ENCODE measurements around the gene DIO1. TPM values are rescaled to one million over a fixed set of nuclear protein-coding genes. Genes with fewer than 3 reads are reported as not detected.
A peak's percentile ranks its signal among the peaks of the same experiment; 100 is the strongest.

DIO1 gene
- total and polyA plus RNA-seq, 9 of the 15 experiments (the other 6 are each of a cell fraction or from before 2014, with no cell fraction given) = not detected

DNA sequence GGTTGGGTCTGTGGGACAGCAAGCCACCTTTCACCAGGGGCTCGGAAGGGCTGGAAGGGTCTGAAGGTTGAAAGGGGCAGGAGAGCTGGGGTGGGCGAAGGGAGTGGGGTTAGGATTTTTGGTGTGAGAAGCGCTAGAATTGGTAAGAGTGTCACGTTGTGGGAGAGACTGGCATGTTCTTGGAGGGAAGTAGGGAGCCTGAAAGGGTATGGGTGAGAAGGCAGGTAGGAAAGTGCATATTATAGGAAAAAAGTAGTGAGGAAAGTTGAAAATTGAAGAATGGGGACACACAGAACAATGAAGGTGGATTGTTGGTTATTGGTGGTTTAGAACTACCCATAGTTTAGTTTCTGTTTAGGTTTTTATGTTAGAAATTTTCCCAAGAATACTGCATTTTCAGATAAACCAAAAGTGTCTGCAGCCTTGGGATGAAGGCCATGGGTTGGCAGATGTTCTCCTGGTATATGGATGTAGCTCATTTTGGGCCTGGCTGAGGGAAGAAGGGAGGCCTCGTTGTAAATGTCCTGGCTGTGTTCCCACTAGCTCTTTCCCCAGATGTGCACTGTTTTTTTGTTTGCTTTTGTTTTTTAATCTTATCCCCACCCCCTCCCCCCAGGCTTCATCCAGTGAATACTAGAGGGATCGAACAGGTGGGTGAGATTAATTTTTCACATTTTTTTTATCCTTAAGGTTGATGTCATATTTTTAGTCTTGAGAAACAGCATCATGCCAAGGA, 53.4 kb downstream of the DIO1 start:
- Histone ChIP-seq H3K79me2 (ENCODE audit: control insufficient read depth, insufficient read depth, low read length) (peaks cover 71% of the 10 kb centered on the region), H2AFZ (ENCODE audit: low read depth, low read length) (peak overlapping the region; percentile 29; the same call in 1 of the 2 replicates)
- intact Hi-C loops (cut with micrococcal nuclease) = loop anchor here (5.0 to 10.0 kb wide), 2 partner anchors 105 to 463 kb away; partner anchors contain the start of genes TCEANC2 and TMEM59

More for the DNA sequence above, 53.4 kb downstream of the DIO1 start:
- ATAC-seq = no peak
- BruUV-seq (replicated peaks) = TSS peak; percentile 43
- peak overlapping the region; percentile 88 for H3K4me3 ChIP-seq
- H3K9me3 ChIP-seq (replicated peaks; ENCODE audit: control insufficient read depth, insufficient read depth, low read depth, low read length) = no peaks in the 10 kb centered on the region
- no peak for FAIRE-seq
- ChIA-PET POLR2A (interaction anchor here (0.9 to 1.5 kb wide), 4 partner anchors 12 to 87 kb away, joined by 3 to 4 read pairs (median 3); no protein-coding TSS in a partner anchor), CTCF (ENCODE audit: low intra/inter-chr PET ratio) (interaction anchor here (1.1 to 3.4 kb wide), 2 partner anchors 33 to 68 kb away, joined by 3 to 18 read pairs; no protein-coding TSS in a partner anchor)
- TF ChIP-seq KHSRP (IDR thresholded peaks at IDR 0.05) (no peak), TCF7 (IDR thresholded peaks at IDR 0.05; ENCODE audit: borderline replicate concordance) (no peak), XRCC4 (IDR thresholded peaks at IDR 0.05; ENCODE audit: extremely low read depth, insufficient read depth, insufficient read length) (no peak), ELF2 (CRISPR knock-in tag; IDR thresholded peaks at IDR 0.05) (no peak), ZNF263 (CRISPR knock-in tag; IDR thresholded peaks at IDR 0.05; ENCODE audit: borderline replicate concordance) (peak; percentile 37; the same call in 1 of the 2 replicates), POLR2AphosphoS5 (IDR thresholded peaks at IDR 0.05; ENCODE audit: control insufficient read depth, insufficient read depth, low read depth, low read length) (no peak), HDGF (IDR thresholded peaks at IDR 0.05) (0 out of 2 replicates have a peak, but pooled peaks have one; percentile 9), GATAD2B (IDR thresholded peaks at IDR 0.05; ENCODE audit: borderline replicate concordance) (no peak), ZNF766 (CRISPR knock-in tag; conservative IDR thresholded peaks at IDR 0.05) (no peak), KDM1A (IDR thresholded peaks at IDR 0.05) (peak in 1 of 2 experiments; percentile 30; a peak in 1 of 4 replicates), ASH1L (IDR thresholded peaks at IDR 0.05; ENCODE audit: borderline replicate concordance, low read depth, partially characterized antibody) (no peak), NR1H2 (CRISPR knock-in tag; IDR thresholded peaks at IDR 0.05) (no peak)
- TF ChIP-seq, protein P1, sequence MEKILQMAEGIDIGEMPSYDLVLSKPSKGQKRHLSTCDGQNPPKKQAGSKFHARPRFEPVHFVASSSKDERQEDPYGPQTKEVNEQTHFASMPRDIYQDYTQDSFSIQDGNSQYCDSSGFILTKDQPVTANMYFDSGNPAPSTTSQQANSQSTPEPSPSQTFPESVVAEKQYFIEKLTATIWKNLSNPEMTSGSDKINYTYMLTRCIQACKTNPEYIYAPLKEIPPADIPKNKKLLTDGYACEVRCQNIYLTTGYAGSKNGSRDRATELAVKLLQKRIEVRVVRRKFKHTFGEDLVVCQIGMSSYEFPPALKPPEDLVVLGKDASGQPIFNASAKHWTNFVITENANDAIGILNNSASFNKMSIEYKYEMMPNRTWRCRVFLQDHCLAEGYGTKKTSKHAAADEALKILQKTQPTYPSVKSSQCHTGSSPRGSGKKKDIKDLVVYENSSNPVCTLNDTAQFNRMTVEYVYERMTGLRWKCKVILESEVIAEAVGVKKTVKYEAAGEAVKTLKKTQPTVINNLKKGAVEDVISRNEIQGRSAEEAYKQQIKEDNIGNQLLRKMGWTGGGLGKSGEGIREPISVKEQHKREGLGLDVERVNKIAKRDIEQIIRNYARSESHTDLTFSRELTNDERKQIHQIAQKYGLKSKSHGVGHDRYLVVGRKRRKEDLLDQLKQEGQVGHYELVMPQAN (IDR thresholded peaks at IDR 0.05; ENCODE audit: borderline replicate concordance) = 0 out of 2 replicates have a peak, but pooled peaks have one; percentile 7
- TF ChIP-seq, protein P2, sequence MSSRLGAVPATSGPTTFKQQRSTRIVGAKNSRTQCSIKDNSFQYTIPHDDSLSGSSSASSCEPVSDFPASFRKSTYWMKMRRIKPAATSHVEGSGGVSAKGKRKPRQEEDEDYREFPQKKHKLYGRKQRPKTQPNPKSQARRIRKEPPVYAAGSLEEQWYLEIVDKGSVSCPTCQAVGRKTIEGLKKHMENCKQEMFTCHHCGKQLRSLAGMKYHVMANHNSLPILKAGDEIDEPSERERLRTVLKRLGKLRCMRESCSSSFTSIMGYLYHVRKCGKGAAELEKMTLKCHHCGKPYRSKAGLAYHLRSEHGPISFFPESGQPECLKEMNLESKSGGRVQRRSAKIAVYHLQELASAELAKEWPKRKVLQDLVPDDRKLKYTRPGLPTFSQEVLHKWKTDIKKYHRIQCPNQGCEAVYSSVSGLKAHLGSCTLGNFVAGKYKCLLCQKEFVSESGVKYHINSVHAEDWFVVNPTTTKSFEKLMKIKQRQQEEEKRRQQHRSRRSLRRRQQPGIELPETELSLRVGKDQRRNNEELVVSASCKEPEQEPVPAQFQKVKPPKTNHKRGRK (tag; IDR thresholded peaks at IDR 0.05) = peak; percentile 22; the same call in 1 of the 2 replicates
- TF ChIP-seq, protein P3, sequence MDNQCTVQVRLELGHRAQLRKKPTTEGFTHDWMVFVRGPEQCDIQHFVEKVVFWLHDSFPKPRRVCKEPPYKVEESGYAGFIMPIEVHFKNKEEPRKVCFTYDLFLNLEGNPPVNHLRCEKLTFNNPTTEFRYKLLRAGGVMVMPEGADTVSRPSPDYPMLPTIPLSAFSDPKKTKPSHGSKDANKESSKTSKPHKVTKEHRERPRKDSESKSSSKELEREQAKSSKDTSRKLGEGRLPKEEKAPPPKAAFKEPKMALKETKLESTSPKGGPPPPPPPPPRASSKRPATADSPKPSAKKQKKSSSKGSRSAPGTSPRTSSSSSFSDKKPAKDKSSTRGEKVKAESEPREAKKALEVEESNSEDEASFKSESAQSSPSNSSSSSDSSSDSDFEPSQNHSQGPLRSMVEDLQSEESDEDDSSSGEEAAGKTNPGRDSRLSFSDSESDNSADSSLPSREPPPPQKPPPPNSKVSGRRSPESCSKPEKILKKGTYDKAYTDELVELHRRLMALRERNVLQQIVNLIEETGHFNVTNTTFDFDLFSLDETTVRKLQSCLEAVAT (IDR thresholded peaks at IDR 0.05) = no peak
- no peaks in the 10 kb centered on the region for H3K9me1 ChIP-seq (ENCODE audit: control insufficient read depth, insufficient read depth, low read length)
- peak overlapping the region; percentile 71; the same call in 1 of the 3 replicates for H3K27ac ChIP-seq (ENCODE audit: extremely low read depth, low read depth, low read length)
- peak overlapping the region; percentile 57 to 92 for H3K9ac ChIP-seq (ENCODE audit: insufficient read depth in 1 of 2, low read depth in 2 of 2, low read length in 2 of 2)
- in situ Hi-C loops (cut with MboI) = no loop called here
- H3K36me3 ChIP-seq (ENCODE audit: control insufficient read depth, insufficient read depth, low read length) = peaks cover 41% of the 10 kb centered on the region
- H3K4me1 ChIP-seq (replicated peaks in 1 of 2; ENCODE audit: control insufficient read depth in 2 of 2, insufficient read depth in 2 of 2, low read length in 2 of 2) = peaks cover 20 to 23% of the 10 kb centered on the region in 2 experiments
- WGBS (ENCODE audit: insufficient coverage, low coverage, missing lambda C conversion rate) = 40% methylated on average over 6 of the region's 6 CpGs
- peaks cover 14% of the 10 kb centered on the region for H4K20me1 ChIP-seq (replicated peaks; ENCODE audit: control insufficient read depth, insufficient read depth, low read length)
- DNase-seq (ENCODE audit: extremely low read depth in 1 of 4, low spot score in 3 of 4) = peak in 1 of 4 experiments; percentile 16
- H3K27me3 ChIP-seq (ENCODE audit: control insufficient read depth in 2 of 2, insufficient read depth in 2 of 2, low read length in 2 of 2) = no peaks in the 10 kb centered on the region
- peak overlapping the region; percentile 75 for H3K4me2 ChIP-seq (ENCODE audit: insufficient read depth, low read length)
